GM19452 (cell line): ENCODE measurements around the gene LINGO3.

Experiments
- ATAC-seq: cut with Tn5 transposase; IDR thresholded peaks from one replicate; pipeline ENCODE4 v1.9.1; 2021; ENCODE audit not compliant: unreplicated experiment

The LINGO3 gene

GRCh38 chr19:2266183-2266993 lies 41.6 kb downstream of the LINGO3 start:
- no peak for ATAC-seq

- ATAC-seq = no peak
Measured at GRCh38 chr19:2261438-2262172, 46.3 kb downstream of the LINGO3 start.

- no peak for ATAC-seq
Measured at GRCh38 chr19:2260341-2260805, 47.6 kb downstream of the LINGO3 start.

- ATAC-seq = no peak
Measured at GRCh38 chr19:2259336-2259735, 48.6 kb downstream of the LINGO3 start.
